Psoas muscle (tissue), 8 donors: ENCODE results near the gene BBX. TPM values are rescaled to one million over a fixed set of nuclear protein-coding genes. Genes with fewer than 3 reads are reported as not detected.

Source experiments
- ATAC-seq, 4 donors: fragments of 200-7000 bp; cut with Tn5 transposase; one replicate each; pipeline ENCODE4 v1.9.1; 2020; ENCODE audit warnings: moderate library complexity in 3 of 4, mild to moderate bottlenecking in 2 of 4
- DNase-seq, 2 donors: peaks; one replicate each; pipeline ENCODE4 v3.0.0-alpha.2; 2020
- H3K27ac ChIP-seq: fragments of 200-600 bp; one replicate; pipeline ENCODE4 v1.8.0; 2022
- H3K27me3 ChIP-seq, 3 donors: fragments of 200-600 bp in 1 of 3; one replicate each; pipeline versions ENCODE4 v1.6.1 to v1.8.0; 2013 to 2022; ENCODE audit warnings: low read length in 2 of 3, mild to moderate bottlenecking in 2 of 3, moderate library complexity in 1 of 3; ENCODE audit not compliant: insufficient read depth in 3 of 3
- H3K36me3 ChIP-seq, 2 donors: fragments of 200-600 bp in 1 of 2; one replicate each; pipeline versions ENCODE4 v1.6.1 to v1.8.0; 2013 to 2022; ENCODE audit warnings: low read depth in 1 of 2, mild to moderate bottlenecking in 1 of 2, moderate library complexity in 1 of 2; ENCODE audit not compliant: insufficient read depth in 1 of 2
- H3K4me1 ChIP-seq: fragments of 200-600 bp; one replicate; pipeline ENCODE4 v1.8.0; 2022
- H3K4me3 ChIP-seq: fragments of 200-600 bp; one replicate; pipeline ENCODE4 v1.8.0; 2022; ENCODE audit warnings: mild to moderate bottlenecking
- H3K9me3 ChIP-seq: fragments of 200-600 bp; one replicate; pipeline ENCODE4 v1.8.0; 2022
- WGBS, 3 donors: extraction: QIAGEN DNeasy Blood & Tissue Kit; methylation state at CpG; one replicate each; pipeline versions ENCODE4 v1.1.6 to v1.1.7; 2013; 5-methylcytosine and 5-hydroxymethylcytosine counted together
- intact Hi-C, 2 donors: fragments of 100-400 bp; cut with DNase I; formaldehyde crosslinking; loops; one replicate each; pipeline versions ENCODE4 v1.11.0 to v1.14.2; 2022
- polyA plus RNA-seq, 3 donors: library from polyadenylated mRNA; stranded (reverse); fragments of 200-250 nt; gene quantifications; one replicate each; pipeline ENCODE4 v1.2.3, GENCODE V29; 2013
- total RNA-seq, 4 donors: library from RNA; stranded (reverse); fragmentation: NEBNext Ultra II Directional in 2 of 4; extraction: Animal tissue kit (Norgen Biotek cat#: 25700) in 2 of 4; gene quantifications; one replicate each; pipeline versions ENCODE4 v1.2.1 to v1.2.4, GENCODE V29; 2021 to 2023
- TF ChIP-seq, protein P1 (sequence below): fragments of 200-600 bp; IDR thresholded peaks from one replicate; pipeline ENCODE4 v1.8.0; 2022; ENCODE audit warnings: antibody characterized with exemption
- donor health status: healthy with polysubstance abuse.
- donor health status: DM: no; HTN: no; CAD: no; lungs with moderate emphysema.
- donor health status: Bipolar disorder and iron deficiency.
- donor health status: healthy.
- donor health status: DM: yes; HTN: yes; CAD: no.
- donor health status: DM: no; HTN: no; CAD: no.
- donor health status: DM: no; HTN: no; CAD: no.
- donor health status: DM: yes; HTN: yes; CAD: no.

The BBX gene
- total and polyA plus RNA-seq, 7 donors = 2.2 to 30.4 (median 16.2) TPM

DNA sequence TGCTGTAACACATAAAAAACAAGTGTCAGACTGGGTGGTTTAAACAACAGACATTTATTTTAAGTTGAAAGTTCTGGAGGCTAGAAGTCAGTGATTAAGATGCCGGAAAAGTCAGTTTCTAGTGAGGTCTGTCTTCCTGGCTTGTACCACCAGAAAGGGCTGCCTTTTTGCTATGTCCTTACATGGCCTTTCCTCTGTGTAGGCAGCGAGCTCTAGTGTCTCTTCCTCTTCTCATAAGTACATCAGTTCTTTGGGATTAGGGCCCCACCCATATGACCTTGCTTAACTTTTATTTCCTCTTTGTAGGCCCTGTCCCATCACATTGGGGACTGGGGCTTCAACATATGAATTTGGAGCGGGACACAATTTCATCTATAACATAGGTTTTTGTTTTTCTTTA lies 128.0 kb downstream of the BBX start:
- intact Hi-C loops = loop anchor here in 1 of 2 donors (5.0 kb wide), 1 partner anchor 33 kb away; no protein-coding TSS in a partner anchor
- no peak overlapping the region for H3K4me3 ChIP-seq
- H3K9me3 ChIP-seq = no peaks in the 10 kb centered on the region
- WGBS, 3 donors = 86 to 94% (median 91%) methylated on average over 3 of the region's 3 CpGs
- peaks cover 15% of the 10 kb centered on the region for H3K4me1 ChIP-seq
- DNase-seq (no peak), ATAC-seq (no peak)
- TF ChIP-seq, protein P1, sequence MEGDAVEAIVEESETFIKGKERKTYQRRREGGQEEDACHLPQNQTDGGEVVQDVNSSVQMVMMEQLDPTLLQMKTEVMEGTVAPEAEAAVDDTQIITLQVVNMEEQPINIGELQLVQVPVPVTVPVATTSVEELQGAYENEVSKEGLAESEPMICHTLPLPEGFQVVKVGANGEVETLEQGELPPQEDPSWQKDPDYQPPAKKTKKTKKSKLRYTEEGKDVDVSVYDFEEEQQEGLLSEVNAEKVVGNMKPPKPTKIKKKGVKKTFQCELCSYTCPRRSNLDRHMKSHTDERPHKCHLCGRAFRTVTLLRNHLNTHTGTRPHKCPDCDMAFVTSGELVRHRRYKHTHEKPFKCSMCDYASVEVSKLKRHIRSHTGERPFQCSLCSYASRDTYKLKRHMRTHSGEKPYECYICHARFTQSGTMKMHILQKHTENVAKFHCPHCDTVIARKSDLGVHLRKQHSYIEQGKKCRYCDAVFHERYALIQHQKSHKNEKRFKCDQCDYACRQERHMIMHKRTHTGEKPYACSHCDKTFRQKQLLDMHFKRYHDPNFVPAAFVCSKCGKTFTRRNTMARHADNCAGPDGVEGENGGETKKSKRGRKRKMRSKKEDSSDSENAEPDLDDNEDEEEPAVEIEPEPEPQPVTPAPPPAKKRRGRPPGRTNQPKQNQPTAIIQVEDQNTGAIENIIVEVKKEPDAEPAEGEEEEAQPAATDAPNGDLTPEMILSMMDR = no peak
- H3K27ac ChIP-seq = no peak overlapping the region
- H3K36me3 ChIP-seq = no peaks in the 10 kb centered on the region
- no peaks in the 10 kb centered on the region for H3K27me3 ChIP-seq

DNA sequence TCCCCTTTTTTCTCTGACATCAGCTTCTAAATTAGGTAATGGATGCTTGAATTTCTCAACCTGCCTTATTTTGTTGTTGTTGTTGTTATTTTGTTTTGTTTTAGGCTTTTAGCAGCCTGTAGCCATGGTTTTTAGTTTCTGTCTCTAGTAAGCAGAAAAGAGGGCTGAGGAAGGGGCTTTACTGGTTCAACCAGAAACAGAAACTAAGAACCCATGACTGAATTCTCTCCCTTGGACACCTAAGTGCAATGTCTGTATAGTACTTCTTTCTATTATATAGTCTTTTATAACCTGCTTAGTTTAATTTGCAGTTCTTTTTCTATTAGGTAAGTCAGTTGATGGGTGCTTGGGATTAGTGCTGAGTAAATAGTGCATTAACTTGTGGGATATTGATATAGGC lies 129.0 kb downstream of the BBX start:
- Histone ChIP-seq H3K9me3 (no peaks in the 10 kb centered on the region), H3K27ac (no peak overlapping the region), H3K27me3 (no peaks in the 10 kb centered on the region), H3K4me1 (peaks cover 15% of the 10 kb centered on the region), H3K4me3 (no peak overlapping the region), H3K36me3 (no peaks in the 10 kb centered on the region)
- DNase-seq = no peak
- intact Hi-C loops = loop anchor here in 1 of 2 donors (5.0 kb wide), 1 partner anchor 34 kb away; no protein-coding TSS in a partner anchor
- TF ChIP-seq, protein P1 = no peak
- ATAC-seq = no peak

DNA sequence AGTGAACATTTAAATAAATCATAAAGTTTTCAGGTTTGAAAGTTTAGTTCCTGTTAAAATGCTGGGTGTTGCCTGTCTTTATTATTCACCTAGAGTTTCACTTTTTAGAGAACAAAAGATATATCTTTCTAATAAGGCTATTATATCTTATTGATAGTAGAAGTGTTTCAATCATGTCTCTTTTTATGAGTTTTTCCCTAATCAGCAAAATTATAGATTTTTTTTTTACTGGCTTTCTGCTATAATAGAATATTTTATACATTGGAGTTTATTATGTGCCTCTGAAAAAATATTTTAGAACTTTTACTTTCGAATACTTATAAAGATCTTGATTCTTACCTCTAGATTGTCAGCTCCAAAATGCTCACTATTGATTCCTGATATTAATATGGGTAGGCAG lies 131.5 kb downstream of the BBX start:
- WGBS, 3 donors = 94 to 100% (median 96%) methylated on average over 1 of the region's 1 CpG
- no peaks in the 10 kb centered on the region for H3K9me3 ChIP-seq
- H3K27ac ChIP-seq = no peak overlapping the region
- ATAC-seq (no peak), DNase-seq (no peak)
- TF ChIP-seq, protein P1 = no peak
- H3K4me3 ChIP-seq = no peak overlapping the region
- no peaks in the 10 kb centered on the region for H3K36me3 ChIP-seq
- intact Hi-C loops = loop anchor here in 1 of 2 donors (5.0 kb wide), 1 partner anchor 37 kb away; no protein-coding TSS in a partner anchor
- no peaks in the 10 kb centered on the region for H3K27me3 ChIP-seq
- H3K4me1 ChIP-seq = peaks cover 15% of the 10 kb centered on the region

DNA sequence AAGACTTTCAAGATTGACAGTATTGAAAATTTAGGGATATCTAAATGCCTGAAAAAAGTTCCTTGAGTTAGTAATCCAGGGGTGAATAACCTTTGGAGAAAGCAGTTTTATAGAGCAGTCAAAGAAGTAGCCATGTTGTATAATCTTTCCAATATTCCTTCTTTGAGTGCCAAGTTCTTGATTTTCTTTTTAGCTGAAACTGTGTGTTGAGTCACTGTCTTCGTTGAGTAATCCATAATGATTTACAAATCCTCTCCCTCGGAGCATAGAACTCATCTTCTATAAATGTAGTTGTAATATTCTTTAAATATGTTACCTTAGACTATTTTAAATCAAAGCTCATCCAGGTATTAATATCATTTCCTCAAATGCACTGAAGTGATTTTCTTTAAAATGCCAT lies 135.2 kb downstream of the BBX start:
- no peak overlapping the region for H3K4me3 ChIP-seq
- peaks cover 39% of the 10 kb centered on the region for H3K4me1 ChIP-seq
- TF ChIP-seq, protein P1 = no peak
- intact Hi-C loops = no loop called here
- no peak for ATAC-seq
- H3K36me3 ChIP-seq = no peaks in the 10 kb centered on the region
- H3K27me3 ChIP-seq = no peaks in the 10 kb centered on the region
- WGBS, 3 donors = 8 to 45% (median 29%) methylated on average over 2 of the region's 2 CpGs
- no peaks in the 10 kb centered on the region for H3K9me3 ChIP-seq
- no peak for DNase-seq
- no peak overlapping the region for H3K27ac ChIP-seq
